ENCODE results near the gene UGCG.

DNA sequence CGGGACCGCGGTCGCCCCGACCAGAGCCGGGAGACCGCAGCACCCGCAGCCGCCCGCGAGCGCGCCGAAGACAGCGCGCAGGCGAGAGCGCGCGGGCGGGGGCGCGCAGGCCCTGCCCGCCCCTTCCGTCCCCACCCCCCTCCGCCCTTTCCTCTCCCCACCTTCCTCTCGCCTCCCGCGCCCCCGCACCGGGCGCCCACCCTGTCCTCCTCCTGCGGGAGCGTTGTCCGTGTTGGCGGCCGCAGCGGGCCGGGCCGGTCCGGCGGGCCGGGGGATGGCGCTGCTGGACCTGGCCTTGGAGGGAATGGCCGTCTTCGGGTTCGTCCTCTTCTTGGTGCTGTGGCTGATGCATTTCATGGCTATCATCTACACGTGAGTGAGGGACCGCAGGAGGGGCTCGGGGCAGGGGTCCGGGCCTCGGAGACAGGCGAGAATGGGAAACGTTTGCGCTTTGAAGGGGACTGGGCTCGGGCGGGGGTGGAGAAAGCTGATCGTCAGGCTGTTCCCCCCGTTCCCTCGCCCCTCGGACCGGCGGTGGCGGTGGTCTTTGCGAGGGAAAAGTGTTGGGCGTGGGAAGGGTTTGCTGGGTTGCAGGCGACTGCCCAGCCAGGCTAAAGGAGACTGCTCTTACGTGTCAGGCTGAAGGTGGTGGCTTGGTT lies 457 bp downstream of the UGCG start:
- TF ChIP-seq, protein P1, sequence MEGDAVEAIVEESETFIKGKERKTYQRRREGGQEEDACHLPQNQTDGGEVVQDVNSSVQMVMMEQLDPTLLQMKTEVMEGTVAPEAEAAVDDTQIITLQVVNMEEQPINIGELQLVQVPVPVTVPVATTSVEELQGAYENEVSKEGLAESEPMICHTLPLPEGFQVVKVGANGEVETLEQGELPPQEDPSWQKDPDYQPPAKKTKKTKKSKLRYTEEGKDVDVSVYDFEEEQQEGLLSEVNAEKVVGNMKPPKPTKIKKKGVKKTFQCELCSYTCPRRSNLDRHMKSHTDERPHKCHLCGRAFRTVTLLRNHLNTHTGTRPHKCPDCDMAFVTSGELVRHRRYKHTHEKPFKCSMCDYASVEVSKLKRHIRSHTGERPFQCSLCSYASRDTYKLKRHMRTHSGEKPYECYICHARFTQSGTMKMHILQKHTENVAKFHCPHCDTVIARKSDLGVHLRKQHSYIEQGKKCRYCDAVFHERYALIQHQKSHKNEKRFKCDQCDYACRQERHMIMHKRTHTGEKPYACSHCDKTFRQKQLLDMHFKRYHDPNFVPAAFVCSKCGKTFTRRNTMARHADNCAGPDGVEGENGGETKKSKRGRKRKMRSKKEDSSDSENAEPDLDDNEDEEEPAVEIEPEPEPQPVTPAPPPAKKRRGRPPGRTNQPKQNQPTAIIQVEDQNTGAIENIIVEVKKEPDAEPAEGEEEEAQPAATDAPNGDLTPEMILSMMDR (IDR thresholded peaks at IDR 0.05 in 2 of 3, conservative IDR thresholded peaks at IDR 0.05 in 1 of 3; ENCODE audit: insufficient read depth in 2 of 3, low read depth in 1 of 3, low read length in 3 of 3) = peak in 2 of 3 experiments; percentile 3 to 45; a peak in 2 of 6 replicates
- no peak for TF ChIP-seq CBX5 (IDR thresholded peaks at IDR 0.05; ENCODE audit: borderline replicate concordance, low read depth)
- TF ChIP-seq FOXA3 (CRISPR knock-in tag; conservative IDR thresholded peaks at IDR 0.05 in 1 of 2, IDR thresholded peaks at IDR 0.05 in 1 of 2) = no peak
- no peak for TF ChIP-seq COPS2 (conservative IDR thresholded peaks at IDR 0.05)
